Neural progenitor cell (in vitro differentiated cells): ENCODE measurements around the gene HNF4A.

Experiments used
- CTCF ChIP-seq: fragments of 200-600 bp; sonication (generic); IDR thresholded peaks from 2 replicates; pipeline ENCODE4 v1.5.1; 2017; ENCODE audit warnings: antibody characterized with exemption, mild to moderate bottlenecking
- EZH2 ChIP-seq: fragments of 200-600 bp; sonication (generic); IDR thresholded peaks from 2 replicates; pipeline ENCODE4 v1.6.1; 2017; ENCODE audit warnings: antibody characterized with exemption, mild to moderate bottlenecking, moderate library complexity
- EZH2phosphoT487 ChIP-seq: fragments of 200-600 bp; sonication (generic); IDR thresholded peaks from 2 replicates; pipeline ENCODE4 v1.6.1; 2017; ENCODE audit warnings: antibody characterized with exemption

- TF ChIP-seq CTCF (no peak), EZH2 (no peak), EZH2phosphoT487 (no peak)
Observed at GRCh38 chr20:44410583-44411019, 55.1 kb downstream of the HNF4A start.
